Upper lobe of left lung (tissue), 4 donors: ENCODE measurements around the gene CDKN1B.

Experiments used
- POLR2A ChIP-seq, 4 donors: fragments of 450-650 bp; IDR thresholded peaks; one replicate each; pipeline ENCODE4 v1.5.1; 2016 to 2017; ENCODE audit warnings: antibody characterized with exemption in 4 of 4, mild to moderate bottlenecking in 2 of 4
- TF ChIP-seq, protein P1 (sequence below), 6 experiments: fragments of 450-650 bp in 4 of 6; fragments of 200-600 bp in 2 of 6; sonication (generic) in 2 of 6; IDR thresholded peaks; one replicate each; pipeline ENCODE4 v1.5.1; 2016 to 2019; ENCODE audit warnings: antibody characterized with exemption in 6 of 6

DNA sequence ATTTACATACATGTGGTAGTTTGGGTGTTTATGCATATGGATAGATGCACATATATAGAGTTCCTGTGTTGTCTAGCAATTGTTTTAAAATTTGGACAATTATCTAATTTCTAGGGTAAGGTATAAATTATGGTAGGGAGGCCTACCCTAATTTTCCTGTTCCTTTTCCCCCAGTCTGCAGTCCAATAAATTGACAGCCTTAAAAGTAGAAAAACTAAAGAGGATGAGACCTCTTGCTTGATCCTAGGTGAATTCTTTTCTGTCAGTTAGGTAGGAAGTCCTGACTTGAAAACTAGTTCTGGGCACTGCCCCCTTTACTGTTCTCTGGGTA lies 2.1 kb upstream of the CDKN1B start:
- TF ChIP-seq, protein P1, sequence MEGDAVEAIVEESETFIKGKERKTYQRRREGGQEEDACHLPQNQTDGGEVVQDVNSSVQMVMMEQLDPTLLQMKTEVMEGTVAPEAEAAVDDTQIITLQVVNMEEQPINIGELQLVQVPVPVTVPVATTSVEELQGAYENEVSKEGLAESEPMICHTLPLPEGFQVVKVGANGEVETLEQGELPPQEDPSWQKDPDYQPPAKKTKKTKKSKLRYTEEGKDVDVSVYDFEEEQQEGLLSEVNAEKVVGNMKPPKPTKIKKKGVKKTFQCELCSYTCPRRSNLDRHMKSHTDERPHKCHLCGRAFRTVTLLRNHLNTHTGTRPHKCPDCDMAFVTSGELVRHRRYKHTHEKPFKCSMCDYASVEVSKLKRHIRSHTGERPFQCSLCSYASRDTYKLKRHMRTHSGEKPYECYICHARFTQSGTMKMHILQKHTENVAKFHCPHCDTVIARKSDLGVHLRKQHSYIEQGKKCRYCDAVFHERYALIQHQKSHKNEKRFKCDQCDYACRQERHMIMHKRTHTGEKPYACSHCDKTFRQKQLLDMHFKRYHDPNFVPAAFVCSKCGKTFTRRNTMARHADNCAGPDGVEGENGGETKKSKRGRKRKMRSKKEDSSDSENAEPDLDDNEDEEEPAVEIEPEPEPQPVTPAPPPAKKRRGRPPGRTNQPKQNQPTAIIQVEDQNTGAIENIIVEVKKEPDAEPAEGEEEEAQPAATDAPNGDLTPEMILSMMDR (IDR thresholded peaks at IDR 0.05): no peak
- no peak for TF ChIP-seq POLR2A (IDR thresholded peaks at IDR 0.05)
